GM12873 (cell line): ENCODE measurements around the gene RB1.

Source experiments
- TF ChIP-seq, protein P1 (sequence below): IDR thresholded peaks from 2 replicates; pipeline ENCODE4 v1.5.1; 2012; ENCODE audit warnings: low read depth, mild to moderate bottlenecking, moderate library complexity, low read length, control low read depth; ENCODE audit not compliant: insufficient read depth; ENCODE audit errors: missing control alignments

Gene RB1

DNA sequence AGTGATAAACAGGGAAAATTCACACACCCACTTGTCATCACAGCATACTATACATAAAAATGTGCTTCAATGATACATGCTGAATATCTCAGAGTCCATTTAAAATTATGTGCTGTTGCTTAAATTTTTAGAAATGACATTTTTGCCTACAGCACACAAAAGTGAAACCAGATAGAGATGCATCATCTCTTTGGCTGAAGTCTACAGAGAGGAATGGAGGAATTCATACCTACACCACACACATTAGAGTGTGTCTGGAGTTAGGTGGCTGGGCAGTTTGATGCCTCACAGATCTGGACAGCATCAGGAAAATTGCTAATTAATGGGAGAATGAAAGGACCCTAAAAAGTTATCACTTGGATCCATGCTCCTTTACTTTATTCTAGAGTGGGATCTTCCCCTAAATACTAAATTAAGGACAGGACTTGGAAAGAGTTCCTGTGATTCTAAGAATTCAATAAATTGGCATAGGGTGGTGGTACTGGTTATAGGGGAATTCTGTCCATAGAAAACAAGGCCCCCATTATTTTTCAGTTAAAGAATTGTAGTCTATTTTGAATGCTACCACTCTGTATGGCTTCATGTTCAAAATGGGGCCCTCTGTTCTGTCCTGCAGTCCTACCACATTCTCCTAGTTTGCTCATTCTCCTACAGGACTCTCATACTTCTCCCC is 188.0 kb downstream of the RB1 start:
- TF ChIP-seq, protein P1, sequence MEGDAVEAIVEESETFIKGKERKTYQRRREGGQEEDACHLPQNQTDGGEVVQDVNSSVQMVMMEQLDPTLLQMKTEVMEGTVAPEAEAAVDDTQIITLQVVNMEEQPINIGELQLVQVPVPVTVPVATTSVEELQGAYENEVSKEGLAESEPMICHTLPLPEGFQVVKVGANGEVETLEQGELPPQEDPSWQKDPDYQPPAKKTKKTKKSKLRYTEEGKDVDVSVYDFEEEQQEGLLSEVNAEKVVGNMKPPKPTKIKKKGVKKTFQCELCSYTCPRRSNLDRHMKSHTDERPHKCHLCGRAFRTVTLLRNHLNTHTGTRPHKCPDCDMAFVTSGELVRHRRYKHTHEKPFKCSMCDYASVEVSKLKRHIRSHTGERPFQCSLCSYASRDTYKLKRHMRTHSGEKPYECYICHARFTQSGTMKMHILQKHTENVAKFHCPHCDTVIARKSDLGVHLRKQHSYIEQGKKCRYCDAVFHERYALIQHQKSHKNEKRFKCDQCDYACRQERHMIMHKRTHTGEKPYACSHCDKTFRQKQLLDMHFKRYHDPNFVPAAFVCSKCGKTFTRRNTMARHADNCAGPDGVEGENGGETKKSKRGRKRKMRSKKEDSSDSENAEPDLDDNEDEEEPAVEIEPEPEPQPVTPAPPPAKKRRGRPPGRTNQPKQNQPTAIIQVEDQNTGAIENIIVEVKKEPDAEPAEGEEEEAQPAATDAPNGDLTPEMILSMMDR = no peak

DNA sequence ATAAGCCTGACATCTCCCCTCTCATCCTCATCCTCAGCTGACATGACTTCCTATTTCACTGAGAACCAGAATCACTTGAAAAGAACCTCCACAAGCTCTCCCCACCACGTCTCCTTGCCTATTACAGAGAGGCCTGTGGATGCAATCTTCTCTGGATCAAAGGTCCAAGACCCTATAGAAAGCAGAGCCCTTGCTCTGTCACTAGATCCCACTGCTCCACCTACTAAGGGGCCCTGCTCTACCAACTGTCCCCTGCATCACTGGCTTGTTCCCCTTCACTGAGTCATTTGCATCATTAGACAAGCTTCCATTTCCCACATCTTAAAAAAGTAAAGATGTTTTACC is 188.5 kb downstream of the RB1 start:
- TF ChIP-seq, protein P1 = no peak

DNA sequence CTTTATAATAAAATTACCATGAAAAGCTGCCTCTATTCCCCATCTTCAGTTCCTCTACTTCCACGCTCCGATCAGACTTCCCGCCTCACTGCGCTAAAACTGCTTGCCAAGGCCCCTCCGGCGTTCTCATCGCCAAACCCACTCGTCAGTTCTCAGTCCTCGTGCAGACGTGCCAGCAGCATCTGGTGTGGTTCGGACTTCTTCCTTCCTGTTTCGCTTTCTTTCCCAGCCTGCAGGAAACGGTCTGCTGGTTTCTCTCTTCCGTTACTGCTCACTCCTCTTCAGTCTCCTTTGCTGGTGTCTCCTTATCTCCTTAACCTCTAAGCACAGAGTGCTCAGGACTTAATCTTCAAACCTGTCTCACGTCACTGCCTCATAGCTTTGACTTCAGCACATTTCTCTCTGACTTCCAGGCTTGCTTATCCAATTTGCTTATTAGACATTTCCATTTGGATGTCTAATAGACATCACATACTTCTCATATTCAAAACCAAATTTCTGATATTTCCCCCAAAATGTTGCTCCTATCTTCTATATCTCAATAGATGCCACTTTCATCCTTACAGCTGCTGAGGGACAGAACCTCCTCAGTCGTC is 189.0 kb downstream of the RB1 start:
- TF ChIP-seq, protein P1 = no peak

DNA sequence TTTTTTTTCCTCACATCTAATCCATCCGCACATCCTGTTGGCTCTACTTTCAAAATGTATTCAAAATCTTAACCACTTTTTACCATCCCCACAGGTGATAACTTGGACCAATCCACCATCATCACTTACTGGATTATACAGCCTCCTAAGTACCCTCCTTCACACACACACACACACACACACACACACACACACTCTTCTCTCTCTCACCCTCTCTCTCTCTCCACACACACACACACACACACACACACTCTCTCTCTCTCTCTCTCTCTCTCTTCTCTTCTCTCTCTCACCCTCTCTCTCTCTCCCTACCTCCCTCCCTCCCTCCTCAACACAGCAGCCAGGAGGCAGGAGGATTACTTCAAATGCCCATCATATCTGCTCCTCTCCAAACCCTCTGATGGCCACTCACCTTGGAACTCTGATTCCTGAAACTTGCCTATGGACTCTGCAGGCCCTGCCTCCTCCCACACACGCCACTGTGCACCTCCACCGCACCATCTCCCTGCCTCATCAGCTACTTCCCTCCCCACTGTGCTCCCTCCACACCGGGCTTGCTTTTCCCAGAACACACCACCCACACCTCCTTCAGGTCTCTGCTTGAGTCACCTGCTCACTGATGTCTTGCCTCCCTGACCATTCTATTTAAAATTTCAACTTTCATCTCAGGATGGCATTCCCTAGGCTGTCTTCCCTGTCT is 189.7 kb downstream of the RB1 start:
- TF ChIP-seq, protein P1 = no peak

DNA sequence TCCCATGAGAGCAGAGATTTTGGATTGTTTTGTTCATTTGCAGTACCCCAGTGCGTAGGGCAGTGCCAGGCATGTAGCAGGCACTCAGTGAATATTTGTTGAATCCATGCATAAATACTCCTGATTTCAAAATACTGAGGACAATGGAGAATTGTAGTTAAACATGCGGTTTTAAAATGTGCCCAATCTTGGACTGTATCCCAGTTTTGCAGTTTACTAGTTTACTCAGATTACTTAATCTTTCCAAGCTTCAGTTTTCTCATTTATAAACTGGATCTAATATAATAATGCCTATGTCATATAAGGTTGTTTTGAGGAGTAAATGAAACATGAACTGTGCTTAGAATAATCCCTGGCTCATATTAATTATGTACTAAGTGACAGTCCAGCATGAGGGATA is 190.3 kb downstream of the RB1 start:
- TF ChIP-seq, protein P1 = no peak

DNA sequence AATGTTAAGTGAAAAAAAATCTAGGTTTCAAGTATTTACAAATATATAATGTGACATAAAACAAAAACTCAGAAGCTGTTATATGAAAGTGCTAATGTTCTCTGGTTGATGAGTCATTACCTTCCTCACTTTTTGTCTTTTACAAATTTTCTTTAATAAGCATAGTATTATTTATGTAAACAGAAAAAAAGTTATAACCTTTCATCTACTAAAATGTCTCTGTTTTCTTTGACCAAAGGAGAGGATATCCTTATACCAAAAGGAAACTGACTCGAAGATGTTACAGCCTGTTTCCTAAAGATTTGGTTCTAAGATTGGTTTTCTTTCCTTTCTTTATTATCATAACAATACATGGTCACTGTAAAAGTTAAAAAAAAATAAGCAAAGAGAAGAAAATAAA is 191.3 kb downstream of the RB1 start:
- TF ChIP-seq, protein P1 = no peak
